Activated naive CD4-positive, alpha-beta T cell treated with anti-CD3 and anti-CD28 coated beads, Interleukin-2, amount 10 ng/mL, durations not matched to agents 7 days and 5 days (primary cell): ENCODE data around the gene CNTN4.
"Not testable (repeated sequence)": the region's sequence is repeated elsewhere in the genome, so short reads cannot be mapped to it uniquely, and the experiment has no call there.

Source experiments
- CTCF ChIA-PET: fragments of 350-600 bp; sonication (Branson Sonifier 250); formaldehyde crosslinking; loops from one replicate; lab custom pipeline; 2021; ENCODE audit warnings: antibody characterized with exemption; lab: Charles Lee
- DNase-seq: peaks from one replicate; pipeline ENCODE4 v3.0.0-alpha.2; 2020
- H3K27ac Mint-ChIP-seq: one replicate; pipeline ENCODE4 v1.8.0; 2021; ENCODE audit warnings: mild to moderate bottlenecking, moderate library complexity, mixed read lengths
- H3K27me3 Mint-ChIP-seq: one replicate; pipeline ENCODE4 v1.8.0; 2021; ENCODE audit warnings: mild to moderate bottlenecking, mixed read lengths
- H3K36me3 Mint-ChIP-seq: one replicate; pipeline ENCODE4 v1.8.0; 2021; ENCODE audit warnings: mixed read lengths
- H3K4me1 Mint-ChIP-seq: one replicate; pipeline ENCODE4 v1.8.0; 2021; ENCODE audit warnings: mixed read lengths
- H3K4me3 Mint-ChIP-seq: one replicate; pipeline ENCODE4 v1.8.0; 2021; ENCODE audit warnings: mild to moderate bottlenecking, moderate library complexity, mixed read lengths
- H3K9me3 Mint-ChIP-seq: one replicate; pipeline ENCODE4 v1.8.0; 2021; ENCODE audit warnings: mixed read lengths

The CNTN4 gene

DNA sequence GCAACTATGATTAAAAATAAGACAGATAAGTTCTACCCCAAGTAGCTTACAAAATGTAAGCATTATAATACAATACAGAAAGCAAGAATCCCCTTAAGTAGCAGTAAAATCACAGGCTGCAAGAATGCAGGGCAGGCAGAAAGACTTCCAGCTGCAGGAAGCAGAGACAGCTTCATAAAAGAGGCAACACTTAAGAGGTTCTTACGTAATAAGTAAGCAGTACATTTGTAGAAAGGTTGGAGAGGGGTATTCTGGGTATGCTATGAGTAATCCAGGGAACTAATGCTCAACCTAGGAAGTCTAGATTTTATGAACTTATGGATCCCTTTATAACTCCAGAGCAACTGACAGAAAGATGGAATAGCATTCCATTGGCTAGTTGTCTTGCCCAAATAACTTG lies 859.9 kb downstream of the CNTN4 start:
- Mint-ChIP-seq H3K27ac (no peak overlapping the region), H3K4me1 (no peaks in the 10 kb centered on the region), H3K4me3 (no peak overlapping the region), H3K36me3 (no peaks in the 10 kb centered on the region), H3K9me3 (no peaks in the 10 kb centered on the region), H3K27me3 (no peaks in the 10 kb centered on the region)
- no peak for DNase-seq
- CTCF ChIA-PET = interaction anchor here (0.7 kb wide), 1 partner anchor 307 kb away, joined by 4 read pairs; no protein-coding TSS in a partner anchor

DNA sequence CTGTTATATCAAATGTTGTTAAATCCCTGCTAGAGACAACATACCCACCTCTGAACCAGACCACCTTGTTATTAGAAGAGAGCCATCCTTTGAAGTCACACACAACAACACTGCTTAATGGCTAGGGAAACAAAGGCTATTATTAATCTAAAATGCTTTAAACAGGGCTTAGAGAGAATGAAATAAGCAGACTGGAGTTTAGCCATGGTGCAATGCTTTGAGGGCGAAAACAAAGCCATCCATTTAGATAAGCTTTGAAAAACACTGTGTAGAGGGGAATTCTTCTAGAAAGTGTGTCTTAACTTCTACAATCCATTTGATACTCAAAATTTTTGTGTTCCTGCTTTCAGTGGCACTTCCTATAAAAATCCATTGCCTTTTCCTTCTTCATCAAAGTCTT lies 862.9 kb downstream of the CNTN4 start:
- no peak overlapping the region for H3K4me3 Mint-ChIP-seq
- H3K4me1 Mint-ChIP-seq = no peaks in the 10 kb centered on the region
- CTCF ChIA-PET = no interaction called here
- no peak for DNase-seq
- no peaks in the 10 kb centered on the region for H3K9me3 Mint-ChIP-seq
- no peak overlapping the region for H3K27ac Mint-ChIP-seq
- H3K27me3 Mint-ChIP-seq = no peaks in the 10 kb centered on the region
- H3K36me3 Mint-ChIP-seq = no peaks in the 10 kb centered on the region

DNA sequence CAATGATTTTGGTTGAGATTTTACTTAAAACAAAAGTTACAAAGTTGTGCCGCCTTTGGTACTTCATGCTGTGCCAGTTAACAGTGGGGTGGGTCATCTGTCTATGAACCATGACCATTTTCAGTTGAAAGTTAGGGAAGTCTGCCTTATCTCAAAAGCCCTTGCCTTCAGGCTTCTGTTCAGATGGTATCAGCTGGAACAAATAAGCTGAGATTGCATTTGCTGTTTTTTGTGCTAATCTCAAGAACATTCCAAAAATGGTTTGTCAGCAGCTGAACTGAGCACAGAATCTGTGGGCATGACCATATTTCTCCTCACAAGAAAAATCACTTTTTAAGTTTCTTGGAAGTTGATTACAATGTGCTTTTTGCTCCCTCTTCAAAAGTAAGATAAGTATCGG lies 869.2 kb downstream of the CNTN4 start:
- Mint-ChIP-seq H3K9me3 (no peaks in the 10 kb centered on the region), H3K27me3 (no peaks in the 10 kb centered on the region), H3K27ac (no peak overlapping the region), H3K4me1 (no peaks in the 10 kb centered on the region), H3K36me3 (no peaks in the 10 kb centered on the region), H3K4me3 (no peak overlapping the region)
- CTCF ChIA-PET = no interaction called here
- DNase-seq = no peak

DNA sequence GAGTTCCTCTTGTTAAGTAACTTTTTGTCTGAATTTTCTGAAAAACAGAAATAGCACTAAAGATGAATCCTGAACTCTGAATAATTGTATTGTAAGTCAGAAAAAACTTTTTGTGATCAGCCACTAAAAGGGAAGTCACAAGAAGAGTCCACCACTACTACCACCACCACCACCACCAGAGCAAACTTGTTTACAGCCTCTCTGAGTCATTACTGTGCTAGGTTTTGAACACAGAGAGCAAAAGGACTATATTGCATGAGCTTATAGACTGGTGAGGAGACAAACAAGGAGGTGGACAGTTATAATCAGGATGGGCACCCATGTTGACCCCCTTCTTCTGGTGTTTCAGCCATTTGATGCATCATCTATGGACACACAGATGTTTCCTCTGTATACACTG lies 869.8 kb downstream of the CNTN4 start:
- H3K9me3 Mint-ChIP-seq = no peaks in the 10 kb centered on the region
- no peaks in the 10 kb centered on the region for H3K27me3 Mint-ChIP-seq
- H3K36me3 Mint-ChIP-seq = no peaks in the 10 kb centered on the region
- CTCF ChIA-PET = no interaction called here
- no peaks in the 10 kb centered on the region for H3K4me1 Mint-ChIP-seq
- no peak overlapping the region for H3K4me3 Mint-ChIP-seq
- DNase-seq = no peak
- no peak overlapping the region for H3K27ac Mint-ChIP-seq

DNA sequence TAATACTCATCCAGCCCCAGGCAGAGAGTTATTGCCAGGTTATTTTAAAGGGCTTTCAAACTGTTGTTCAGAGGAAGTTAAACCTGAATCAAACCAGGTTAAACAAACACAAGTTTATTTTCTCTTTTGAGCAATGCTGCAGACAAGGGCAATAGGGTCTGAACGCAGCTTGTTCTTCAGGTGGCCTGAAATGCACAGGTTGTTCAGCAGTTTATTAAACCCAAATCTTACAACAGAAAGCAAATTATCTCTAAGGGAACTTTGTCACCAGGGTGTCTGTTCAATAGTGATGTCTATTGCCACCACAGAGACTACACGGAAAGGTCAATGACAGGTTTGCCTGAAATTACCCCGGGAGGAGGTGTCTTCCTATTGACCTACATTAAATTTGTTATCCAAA lies 877.5 kb downstream of the CNTN4 start:
- DNase-seq = no peak
- H3K4me1 Mint-ChIP-seq = no peaks in the 10 kb centered on the region
- peaks cover 4% of the 10 kb centered on the region for H3K27me3 Mint-ChIP-seq
- CTCF ChIA-PET = no interaction called here
- no peak overlapping the region for H3K27ac Mint-ChIP-seq
- H3K36me3 Mint-ChIP-seq = no peaks in the 10 kb centered on the region
- H3K4me3 Mint-ChIP-seq = no peak overlapping the region
- no peaks in the 10 kb centered on the region for H3K9me3 Mint-ChIP-seq

DNA sequence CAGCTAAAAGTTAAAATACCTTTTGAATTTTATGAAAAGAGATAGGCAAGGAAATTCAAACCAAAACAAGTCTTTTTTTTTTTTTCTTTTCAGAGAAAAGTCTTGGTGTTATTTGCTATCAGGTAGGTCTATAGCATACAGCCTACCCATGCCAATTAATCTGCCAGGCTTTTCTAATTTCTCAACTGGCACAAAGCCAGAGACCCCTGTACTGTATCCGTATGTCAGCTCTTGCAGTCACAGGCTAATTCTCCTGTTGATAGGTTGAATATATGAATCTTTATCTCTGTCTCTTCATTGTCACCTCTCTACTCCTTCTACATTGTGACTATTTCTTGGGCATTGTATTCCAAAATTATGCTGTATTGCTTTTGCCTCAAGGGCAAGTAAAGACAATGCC lies 878.1 kb downstream of the CNTN4 start:
- Mint-ChIP-seq H3K27me3 (peaks cover 4% of the 10 kb centered on the region), H3K36me3 (no peaks in the 10 kb centered on the region), H3K9me3 (no peaks in the 10 kb centered on the region), H3K4me1 (no peaks in the 10 kb centered on the region), H3K4me3 (no peak overlapping the region), H3K27ac (no peak overlapping the region)
- DNase-seq = no peak
- CTCF ChIA-PET = no interaction called here

DNA sequence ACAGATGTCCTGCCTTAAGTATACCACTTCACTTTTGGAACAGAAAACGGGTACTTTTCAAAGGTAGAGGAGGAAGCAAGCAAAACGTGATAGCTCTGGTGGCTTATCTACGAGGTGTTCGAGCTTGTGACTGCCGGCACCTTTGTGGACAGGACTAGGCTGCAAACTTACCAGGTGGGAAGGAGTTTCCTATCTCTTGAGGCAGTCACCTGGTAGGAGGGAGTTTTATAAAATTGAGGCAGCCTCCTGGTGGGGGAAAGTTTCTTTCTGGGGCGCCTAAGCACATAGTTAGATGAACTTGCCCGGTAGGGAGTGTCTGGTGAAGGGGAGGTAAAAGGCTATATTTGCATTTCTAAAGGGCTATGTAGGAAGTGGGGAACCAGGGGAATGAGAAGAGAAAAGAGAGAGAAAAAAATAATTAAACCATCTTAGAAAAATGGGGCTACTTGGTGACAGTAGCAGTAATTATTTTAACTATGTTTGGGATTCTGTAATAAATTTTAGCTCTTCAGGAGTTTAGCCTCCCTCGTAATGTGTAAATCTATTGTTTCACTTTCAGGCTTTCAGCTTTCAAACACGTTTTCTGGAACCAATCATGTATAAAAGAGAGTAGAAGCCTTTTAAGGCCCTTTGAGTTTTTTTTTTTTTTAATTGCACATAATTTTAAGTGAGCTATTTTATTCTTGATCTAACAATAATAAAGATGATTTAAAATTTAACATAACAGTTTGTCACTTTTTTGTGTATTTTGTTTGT lies 880.5 kb downstream of the CNTN4 start:
- no peak overlapping the region for H3K4me3 Mint-ChIP-seq
- no peaks in the 10 kb centered on the region for H3K9me3 Mint-ChIP-seq
- CTCF ChIA-PET = no interaction called here
- H3K27ac Mint-ChIP-seq = no peak overlapping the region
- H3K4me1 Mint-ChIP-seq = no peaks in the 10 kb centered on the region
- no peak for DNase-seq
- H3K36me3 Mint-ChIP-seq = no peaks in the 10 kb centered on the region
- peaks cover 4% of the 10 kb centered on the region for H3K27me3 Mint-ChIP-seq

DNA sequence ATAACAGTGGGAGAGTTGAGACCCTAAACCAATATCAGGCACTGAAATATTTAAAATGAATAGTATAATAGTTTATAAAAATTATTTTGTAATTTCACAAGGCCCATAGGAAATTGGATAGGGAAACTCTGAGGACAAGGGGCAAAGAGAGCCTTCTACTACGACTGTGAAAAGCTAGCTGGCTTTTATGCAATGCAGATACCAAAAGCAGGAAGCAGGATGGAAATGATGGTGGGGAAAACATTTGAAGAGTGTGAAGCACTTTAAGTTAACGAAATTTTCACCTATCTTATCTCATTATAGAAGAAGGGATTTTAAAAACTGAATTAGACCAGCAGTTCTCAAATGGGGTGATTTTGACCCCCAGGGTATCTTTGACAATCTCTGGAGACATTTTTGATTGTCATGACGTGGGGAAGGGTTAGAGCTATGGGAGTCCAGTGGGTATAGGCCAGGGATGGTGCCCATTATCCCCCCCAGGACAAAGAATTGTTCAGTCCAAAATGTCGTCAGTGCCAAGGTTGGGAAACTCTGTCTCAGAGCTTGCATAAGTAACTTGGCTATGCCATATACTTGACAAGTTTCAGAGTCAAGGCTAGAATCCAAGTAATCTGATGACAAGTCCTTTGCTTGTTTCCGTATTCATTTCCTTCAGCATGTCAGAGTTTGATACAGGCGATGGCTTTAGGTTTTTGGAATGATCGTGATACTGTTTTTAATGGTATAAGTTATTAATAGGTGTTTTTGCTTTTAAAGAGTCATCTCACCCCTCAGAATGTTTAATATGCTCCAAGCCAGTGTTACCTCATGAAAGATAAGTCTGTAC lies 885.6 kb downstream of the CNTN4 start:
- H3K4me3 Mint-ChIP-seq = no peak overlapping the region
- H3K9me3 Mint-ChIP-seq = no peaks in the 10 kb centered on the region
- H3K36me3 Mint-ChIP-seq = no peaks in the 10 kb centered on the region
- CTCF ChIA-PET = interaction anchor here (1.3 kb wide), 1 partner anchor 9 kb away, joined by 3 read pairs; no protein-coding TSS in a partner anchor
- no peak for DNase-seq
- H3K27me3 Mint-ChIP-seq = peaks cover 3% of the 10 kb centered on the region
- H3K27ac Mint-ChIP-seq = no peak overlapping the region
- no peaks in the 10 kb centered on the region for H3K4me1 Mint-ChIP-seq

DNA sequence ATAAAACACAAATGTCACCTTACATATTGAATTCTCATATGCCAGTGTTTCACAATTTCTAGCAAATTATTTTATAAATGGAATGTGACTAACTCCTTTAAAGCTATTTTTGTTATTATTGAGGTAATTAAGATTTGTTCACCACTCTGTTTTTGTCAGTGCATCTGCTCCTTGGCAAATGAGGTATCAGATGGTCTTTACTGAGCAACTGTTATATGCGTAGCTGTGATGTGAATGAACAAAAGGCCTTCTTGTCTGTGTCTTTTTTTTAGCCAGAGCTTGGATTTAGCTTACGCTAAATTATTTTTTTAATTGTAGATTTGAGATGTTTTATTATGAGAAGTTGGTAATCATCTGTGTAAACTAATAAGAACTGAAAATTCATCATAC lies 886.2 kb downstream of the CNTN4 start:
- Mint-ChIP-seq H3K27ac (no peak overlapping the region), H3K4me1 (no peaks in the 10 kb centered on the region), H3K36me3 (no peaks in the 10 kb centered on the region), H3K9me3 (no peaks in the 10 kb centered on the region), H3K4me3 (no peak overlapping the region), H3K27me3 (peaks cover 3% of the 10 kb centered on the region)
- no peak for DNase-seq
- CTCF ChIA-PET = interaction anchor here (1.3 kb wide), 1 partner anchor 9 kb away, joined by 3 read pairs; no protein-coding TSS in a partner anchor

DNA sequence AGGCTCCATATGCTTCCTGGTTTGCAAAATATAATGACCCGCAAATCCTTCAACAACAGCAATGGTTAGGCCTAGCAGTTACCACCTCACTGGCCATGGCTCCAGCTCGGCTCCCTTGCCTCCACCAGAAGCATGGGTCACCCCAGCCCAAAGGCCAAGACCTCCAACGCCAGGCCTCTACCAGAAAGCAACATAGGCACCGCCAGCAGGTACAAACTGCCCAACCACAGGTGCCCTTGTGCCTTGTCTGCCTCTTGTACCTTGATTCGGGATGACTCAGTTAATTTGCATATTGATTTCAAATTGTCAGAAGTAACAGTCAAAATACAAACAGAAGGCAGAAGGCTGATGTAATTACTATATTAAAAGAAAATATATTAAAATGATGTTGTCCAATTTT lies 886.8 kb downstream of the CNTN4 start:
- no peaks in the 10 kb centered on the region for H3K9me3 Mint-ChIP-seq

DNA sequence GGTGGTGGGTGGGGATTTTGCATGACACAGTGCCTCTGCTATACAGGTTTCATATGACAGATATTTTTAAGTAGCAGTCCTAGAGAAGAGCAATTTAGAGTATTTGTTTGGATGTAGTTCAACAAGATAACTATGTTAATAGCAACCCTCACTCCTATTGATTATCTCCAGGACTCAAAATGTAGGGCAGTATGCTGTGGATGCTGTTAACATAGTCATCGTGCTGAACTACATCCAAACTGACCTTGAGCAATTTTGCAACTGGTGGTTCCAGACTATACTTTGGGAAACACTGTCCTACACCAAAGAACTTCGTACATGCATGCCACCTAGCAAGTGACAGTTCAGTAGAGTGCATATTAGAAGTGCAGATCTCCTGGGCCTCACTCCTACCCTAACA lies 893.9 kb downstream of the CNTN4 start:
- Mint-ChIP-seq H3K27me3 (no peaks in the 10 kb centered on the region), H3K36me3 (no peaks in the 10 kb centered on the region)
- CTCF ChIA-PET = no interaction called here

More for the DNA sequence above, 886.8 kb downstream of the CNTN4 start:
- DNase-seq = no peak
- Mint-ChIP-seq H3K27ac (no peak overlapping the region), H3K36me3 (no peaks in the 10 kb centered on the region), H3K27me3 (peaks cover 3% of the 10 kb centered on the region), H3K4me1 (no peaks in the 10 kb centered on the region), H3K4me3 (no peak overlapping the region)
- CTCF ChIA-PET = interaction anchor here (1.3 kb wide), 1 partner anchor 10 kb away, joined by 3 read pairs; no protein-coding TSS in a partner anchor

DNA sequence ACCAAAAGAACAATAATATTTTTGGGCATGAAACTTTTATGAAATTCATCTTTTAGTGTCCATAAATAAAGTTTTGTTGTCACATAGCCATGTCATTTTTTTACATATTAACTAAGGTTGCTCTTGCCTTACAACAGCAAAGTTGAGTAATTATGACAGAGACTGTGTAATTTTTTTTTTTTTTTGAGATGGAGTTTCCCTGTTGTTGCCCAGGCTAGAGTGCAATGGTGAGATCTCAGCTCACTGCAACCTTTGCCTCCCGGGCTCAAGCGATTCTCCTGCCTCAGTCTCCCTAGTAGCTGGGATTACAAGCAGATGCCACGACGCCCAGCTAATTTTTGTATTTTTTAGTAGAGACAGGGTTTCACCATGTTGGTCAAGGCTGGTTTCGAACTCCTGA lies 894.5 kb downstream of the CNTN4 start:
- H3K36me3 Mint-ChIP-seq, H3K27me3 Mint-ChIP-seq, DNase-seq, H3K9me3 Mint-ChIP-seq, H3K4me1 Mint-ChIP-seq, H3K27ac Mint-ChIP-seq, H3K4me3 Mint-ChIP-seq, CTCF ChIA-PET: not testable (repeated sequence)

More for the DNA sequence above, 893.9 kb downstream of the CNTN4 start:
- no peaks in the 10 kb centered on the region for H3K9me3 Mint-ChIP-seq
- no peak overlapping the region for H3K4me3 Mint-ChIP-seq
- DNase-seq = no peak
- peaks cover 6% of the 10 kb centered on the region for H3K4me1 Mint-ChIP-seq
- H3K27ac Mint-ChIP-seq = no peak overlapping the region

DNA sequence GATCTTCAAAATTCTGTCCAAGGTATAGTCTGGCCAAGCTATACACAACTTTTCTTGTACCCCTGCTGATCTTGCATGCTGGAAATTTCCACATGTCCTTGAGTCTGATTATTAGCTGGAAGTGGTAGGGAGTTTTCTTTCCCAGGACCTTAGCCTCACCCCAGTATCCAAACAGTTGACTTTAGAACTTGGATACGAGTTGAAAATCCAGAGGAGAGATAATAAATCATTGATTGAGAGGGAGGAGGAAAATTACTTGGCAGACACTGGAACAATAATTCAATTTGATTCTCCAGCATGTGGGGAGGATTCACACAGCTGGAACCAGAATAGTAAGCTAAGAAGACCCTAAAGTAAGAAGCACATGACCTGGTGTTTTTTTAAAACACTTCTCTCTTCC lies 895.1 kb downstream of the CNTN4 start:
- Mint-ChIP-seq H3K27ac (no peak overlapping the region), H3K4me1 (peaks cover 6% of the 10 kb centered on the region), H3K4me3 (no peak overlapping the region), H3K27me3 (no peaks in the 10 kb centered on the region), H3K36me3 (no peaks in the 10 kb centered on the region), H3K9me3 (no peaks in the 10 kb centered on the region)
- CTCF ChIA-PET = interaction anchor here (0.6 kb wide), 1 partner anchor 154 kb away, joined by 3 read pairs; no protein-coding TSS in a partner anchor
- DNase-seq = no peak

DNA sequence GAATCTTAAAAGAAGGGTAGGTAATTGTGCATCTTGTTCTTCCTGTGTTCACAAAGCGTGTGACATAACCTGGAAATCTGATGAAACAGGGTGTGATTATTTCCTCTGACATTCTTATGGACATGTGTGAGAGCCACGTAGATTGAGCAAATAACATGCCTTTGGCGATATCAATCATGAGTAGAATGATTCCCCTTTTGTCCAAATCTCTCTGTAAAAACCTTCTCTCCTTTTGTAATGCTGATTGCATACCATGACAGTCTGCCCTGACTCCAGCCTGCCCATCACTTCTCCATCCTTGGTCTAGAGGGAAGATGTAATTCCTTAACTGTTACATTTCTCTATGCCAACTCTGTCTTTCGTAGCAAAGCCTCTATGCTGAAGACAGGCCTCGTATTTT lies 896.5 kb downstream of the CNTN4 start:
- DNase-seq = no peak
- Mint-ChIP-seq H3K27me3 (peaks cover 4% of the 10 kb centered on the region), H3K36me3 (no peaks in the 10 kb centered on the region), H3K4me3 (no peak overlapping the region), H3K4me1 (peaks cover 6% of the 10 kb centered on the region), H3K27ac (no peak overlapping the region), H3K9me3 (no peaks in the 10 kb centered on the region)
- CTCF ChIA-PET = no interaction called here
